ENCODE measurements around the gene SYNE2.

Gene SYNE2

DNA sequence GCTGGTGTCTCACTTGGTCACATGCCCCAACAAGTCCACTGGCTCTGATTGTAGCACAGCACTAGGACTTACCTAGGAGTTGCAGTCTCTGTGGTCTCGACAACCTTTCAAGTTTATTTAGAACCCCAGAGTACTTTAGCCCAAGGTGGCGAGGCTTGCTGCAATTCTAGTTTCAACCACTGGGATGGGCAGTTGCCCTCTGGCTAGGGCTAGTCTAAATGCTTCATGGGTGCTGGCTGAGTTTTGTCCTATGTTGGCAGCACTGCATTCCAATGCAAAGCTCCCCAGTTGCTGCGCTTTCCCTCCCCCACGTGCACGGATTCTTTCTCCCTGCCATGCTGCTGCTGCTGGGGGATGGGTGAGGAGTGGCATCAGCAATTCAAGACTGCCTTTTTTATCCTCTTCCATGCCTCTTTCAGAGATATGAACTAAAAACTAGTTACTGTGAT, 207.9 kb downstream of the SYNE2 start:
- peak; percentile 98 for DNase-seq (ENCODE audit: low read depth)
- no peak overlapping the region for H3K4me3 ChIP-seq (ENCODE audit: low read length)
- TF ChIP-seq, protein P1, sequence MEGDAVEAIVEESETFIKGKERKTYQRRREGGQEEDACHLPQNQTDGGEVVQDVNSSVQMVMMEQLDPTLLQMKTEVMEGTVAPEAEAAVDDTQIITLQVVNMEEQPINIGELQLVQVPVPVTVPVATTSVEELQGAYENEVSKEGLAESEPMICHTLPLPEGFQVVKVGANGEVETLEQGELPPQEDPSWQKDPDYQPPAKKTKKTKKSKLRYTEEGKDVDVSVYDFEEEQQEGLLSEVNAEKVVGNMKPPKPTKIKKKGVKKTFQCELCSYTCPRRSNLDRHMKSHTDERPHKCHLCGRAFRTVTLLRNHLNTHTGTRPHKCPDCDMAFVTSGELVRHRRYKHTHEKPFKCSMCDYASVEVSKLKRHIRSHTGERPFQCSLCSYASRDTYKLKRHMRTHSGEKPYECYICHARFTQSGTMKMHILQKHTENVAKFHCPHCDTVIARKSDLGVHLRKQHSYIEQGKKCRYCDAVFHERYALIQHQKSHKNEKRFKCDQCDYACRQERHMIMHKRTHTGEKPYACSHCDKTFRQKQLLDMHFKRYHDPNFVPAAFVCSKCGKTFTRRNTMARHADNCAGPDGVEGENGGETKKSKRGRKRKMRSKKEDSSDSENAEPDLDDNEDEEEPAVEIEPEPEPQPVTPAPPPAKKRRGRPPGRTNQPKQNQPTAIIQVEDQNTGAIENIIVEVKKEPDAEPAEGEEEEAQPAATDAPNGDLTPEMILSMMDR (IDR thresholded peaks at IDR 0.05; ENCODE audit: insufficient read depth, low read depth, low read length, missing control alignments): peak; percentile 76

DNA sequence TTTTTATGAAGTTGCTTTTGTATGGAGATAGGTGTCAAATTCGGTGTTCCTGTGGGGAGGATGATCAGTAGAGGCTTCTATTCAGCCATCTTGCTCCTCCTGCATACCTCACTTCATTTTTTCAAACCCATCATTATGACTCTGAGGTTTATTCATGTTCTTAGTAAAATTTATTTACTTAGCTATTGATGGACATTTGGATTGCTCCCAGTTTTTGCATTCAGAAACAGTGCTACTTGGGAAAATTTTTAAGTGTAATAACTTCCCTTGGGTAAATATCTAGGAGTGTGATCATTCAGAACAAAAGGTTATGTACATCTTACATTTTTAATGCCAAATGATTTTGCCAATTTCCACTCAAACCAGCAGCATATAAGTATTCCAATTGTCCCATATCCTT, 208.3 kb downstream of the SYNE2 start:
- no peak for DNase-seq (ENCODE audit: low read depth)
- TF ChIP-seq, protein P1 (IDR thresholded peaks at IDR 0.05; ENCODE audit: insufficient read depth, low read depth, low read length, missing control alignments): no peak

DNA sequence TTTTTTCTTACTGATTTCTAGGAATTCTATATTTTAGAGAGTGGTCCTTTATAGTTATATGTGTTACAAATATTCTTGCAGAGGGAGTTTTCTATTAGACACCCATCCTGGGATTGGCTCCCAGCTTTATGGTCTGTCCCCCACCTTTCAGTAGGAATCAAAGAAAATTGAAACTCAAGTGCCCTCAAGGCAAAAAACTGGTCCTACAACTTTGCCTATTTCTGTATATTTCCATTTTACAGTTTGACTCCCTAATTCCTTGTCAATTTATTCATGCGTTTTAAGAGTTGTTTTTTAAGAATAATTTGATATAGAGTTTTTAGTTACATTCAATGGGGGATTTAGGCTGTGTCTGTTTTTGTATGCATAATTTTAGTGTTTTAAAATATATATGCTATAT, 208.9 kb downstream of the SYNE2 start:
- H3K4me3 ChIP-seq (ENCODE audit: low read length): no peak overlapping the region
- TF ChIP-seq, protein P1 (IDR thresholded peaks at IDR 0.05; ENCODE audit: insufficient read depth, low read depth, low read length, missing control alignments): no peak
- DNase-seq (ENCODE audit: low read depth): peak; percentile 49

More for the DNA sequence above, 208.3 kb downstream of the SYNE2 start:
- no peak overlapping the region for H3K4me3 ChIP-seq (ENCODE audit: low read length)

DNA sequence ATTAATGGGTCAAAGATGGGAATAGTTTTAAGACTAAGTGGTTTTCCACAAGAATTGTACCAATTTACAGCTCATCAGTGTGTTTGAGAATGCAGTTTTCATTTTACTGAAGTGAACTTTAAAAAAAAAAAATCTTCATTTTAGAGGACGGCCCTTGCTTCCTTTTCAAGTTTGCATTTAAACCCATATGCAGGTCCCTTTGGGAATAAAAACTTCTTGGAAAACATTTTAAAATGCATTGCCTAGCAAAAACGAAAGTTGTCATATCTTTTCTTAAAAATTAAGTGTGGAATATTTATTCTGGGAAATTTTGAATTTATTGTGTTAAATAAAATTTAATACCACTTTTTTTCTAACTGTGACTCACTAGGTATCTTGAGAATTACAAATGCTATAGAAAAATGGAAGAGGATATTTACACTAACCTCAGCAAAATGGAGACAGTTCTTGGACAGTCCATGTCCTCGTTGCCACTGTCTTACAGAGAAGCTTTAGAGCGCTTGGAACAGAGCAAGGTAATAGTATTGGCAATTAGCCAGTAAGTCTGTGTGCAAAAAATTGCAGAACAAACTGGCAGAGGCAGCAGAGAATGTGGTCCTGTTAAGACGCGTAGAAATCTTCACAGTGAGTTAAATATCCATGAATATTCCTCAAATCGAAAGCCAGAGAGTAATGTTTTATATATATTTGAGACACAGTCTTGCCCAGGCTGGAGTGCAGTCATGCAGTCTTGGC, 209.7 kb downstream of the SYNE2 start:
- no peak for DNase-seq (ENCODE audit: low read depth)
- no peak overlapping the region for H3K4me3 ChIP-seq (ENCODE audit: low read length)
- TF ChIP-seq, protein P1 (IDR thresholded peaks at IDR 0.05; ENCODE audit: insufficient read depth, low read depth, low read length, missing control alignments): no peak

DNA sequence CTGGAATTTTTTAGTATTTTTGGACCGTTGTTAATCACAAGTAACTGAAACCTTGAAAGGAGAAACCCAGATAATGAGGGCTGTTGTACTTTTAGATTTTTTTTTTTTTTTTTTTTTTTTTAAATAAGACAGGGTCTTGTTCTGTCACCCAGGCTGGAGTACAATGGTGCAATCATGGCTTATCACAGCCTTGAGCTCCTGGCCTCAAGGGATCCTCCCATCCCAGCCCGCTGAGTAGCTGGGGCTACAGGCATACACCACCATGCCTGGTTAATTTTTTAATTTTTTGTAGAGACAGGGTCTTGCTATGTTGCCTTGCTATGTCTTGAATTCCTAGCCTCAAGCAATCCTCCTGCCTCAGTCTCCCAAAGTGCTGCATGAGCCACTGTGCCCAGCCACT, 211.6 kb downstream of the SYNE2 start:
- TF ChIP-seq, protein P1 (IDR thresholded peaks at IDR 0.05; ENCODE audit: insufficient read depth, low read depth, low read length, missing control alignments): no peak
- no peak overlapping the region for H3K4me3 ChIP-seq (ENCODE audit: low read length)
- no peak for DNase-seq (ENCODE audit: low read depth)

DNA sequence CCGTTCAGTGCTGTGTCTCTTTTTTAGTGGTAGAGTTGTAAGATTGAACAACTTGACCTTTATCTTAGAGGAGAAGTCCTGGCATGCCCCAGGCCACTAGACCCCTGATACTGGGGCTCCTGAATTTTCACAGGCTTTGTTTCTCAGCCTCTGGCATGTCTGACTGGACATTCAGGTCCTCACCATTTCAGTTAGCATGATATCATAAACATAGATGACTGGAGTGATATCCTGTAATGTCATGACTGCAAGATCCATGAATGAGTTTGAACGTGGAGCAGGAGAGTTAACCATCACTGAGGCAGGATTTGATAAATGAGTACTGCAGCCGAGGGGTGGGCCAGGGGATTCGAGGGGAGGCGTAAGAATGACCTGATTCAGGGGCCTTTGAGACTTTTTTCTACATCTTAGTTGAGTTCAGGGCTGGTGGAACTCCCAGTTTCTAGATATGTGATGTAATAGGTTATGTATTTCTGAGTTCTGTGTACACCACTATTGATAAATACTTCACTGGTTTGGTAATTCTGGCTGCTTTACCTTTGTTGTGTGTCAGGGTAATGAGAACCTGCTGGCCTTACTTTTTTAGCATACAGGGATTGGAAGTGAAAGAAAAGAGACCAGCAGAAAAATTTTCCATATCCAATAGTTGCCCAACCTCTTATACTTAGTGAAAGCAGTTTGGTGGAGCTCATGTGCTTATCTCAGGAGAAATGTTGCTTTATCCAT, 217.0 kb downstream of the SYNE2 start:
- H3K4me3 ChIP-seq (ENCODE audit: low read length): no peak overlapping the region
- DNase-seq (ENCODE audit: low read depth): no peak
- TF ChIP-seq, protein P1 (IDR thresholded peaks at IDR 0.05; ENCODE audit: insufficient read depth, low read depth, low read length, missing control alignments): no peak

All from epithelial cell of esophagus (primary cell).